K562 (cell line): ENCODE measurements around the gene STOM. TPM values are rescaled to one million over a fixed set of nuclear protein-coding genes. Genes with fewer than 3 reads are reported as not detected.
A peak's percentile ranks its signal among the peaks of the same experiment; 100 is the strongest.

Experiments used
- ADNP ChIP-seq: fragments of 200-800 bp; sonication (Bioruptor generic); IDR thresholded peaks from 2 replicates; pipeline ENCODE4 v1.6.1; 2016; ENCODE audit warnings: missing genetic modification characterization, missing compliant biosample characterization
- ARID3A ChIP-seq: IDR thresholded peaks from 2 replicates; pipeline ENCODE4 v1.6.1; 2012; ENCODE audit warnings: low read depth, low read length, improper control_type of control experiment, borderline replicate concordance
- BCOR ChIP-seq: fragments of 450-650 bp; IDR thresholded peaks from 2 replicates; pipeline ENCODE4 v1.6.1; 2016
- CBFA2T2 ChIP-seq: fragments of 450-650 bp; conservative IDR thresholded peaks from 2 replicates; pipeline ENCODE4 v1.6.1; 2017; ENCODE audit warnings: mild to moderate bottlenecking
- CHD4 ChIP-seq: fragments of 200-600 bp; sonication (generic); IDR thresholded peaks from 3 replicates; pipeline ENCODE4 v1.6.1; 2012; ENCODE audit warnings: low read depth, mild to moderate bottlenecking, mixed read lengths, low read length, inconsistent platforms; ENCODE audit not compliant: insufficient read depth, insufficient replicate concordance, poor library complexity, severe bottlenecking
- ESRRA ChIP-seq: fragments of 450-650 bp; IDR thresholded peaks from 2 replicates; pipeline ENCODE4 v1.6.1; 2014; ENCODE audit warnings: low read depth, mild to moderate bottlenecking, moderate library complexity, borderline replicate concordance
- MYC ChIP-seq, 2 experiments: fragments of 250-450 bp in 1 of 2; sonication (Bioruptor Pico) in 1 of 2; IDR thresholded peaks; 2 replicates each; pipeline versions ENCODE4 v1.5.1 to v1.6.1; 2012 to 2021; ENCODE audit warnings: low read depth in 2 of 2, borderline replicate concordance in 1 of 2, improper control_type of control experiment in 1 of 2, low read length in 1 of 2, mild to moderate bottlenecking in 1 of 2, moderate library complexity in 1 of 2
- MYNN ChIP-seq, 2 experiments: sonication (generic); formaldehyde crosslinking in 1 of 2; IDR thresholded peaks; 2 replicates each; pipeline versions ENCODE4 v1.5.0 to v1.6.1; 2016 to 2020; ENCODE audit warnings: antibody characterized with exemption in 1 of 2, missing genetic modification reagents in 1 of 2
- NCOA6 ChIP-seq: fragments of 450-650 bp; IDR thresholded peaks from 2 replicates; pipeline ENCODE4 v1.6.1; 2017; ENCODE audit warnings: mild to moderate bottlenecking
- NFATC3 ChIP-seq: fragments of 450-650 bp; IDR thresholded peaks from 2 replicates; pipeline ENCODE4 v1.6.1; 2017; ENCODE audit warnings: mild to moderate bottlenecking
- NR0B1 ChIP-seq: fragments of 450-650 bp; IDR thresholded peaks from one replicate; pipeline ENCODE4 v1.6.1; 2018; ENCODE audit warnings: mild to moderate bottlenecking, moderate library complexity; ENCODE audit not compliant: partially characterized antibody
- PBX2 ChIP-seq, 2 experiments: IDR thresholded peaks in 1 of 2; conservative IDR thresholded peaks in 1 of 2; 2 replicates each; pipeline ENCODE4 v1.6.1; 2016; ENCODE audit warnings: low read depth in 2 of 2, mild to moderate bottlenecking in 1 of 2, missing compliant biosample characterization in 1 of 2, missing genetic modification characterization in 1 of 2, moderate library complexity in 1 of 2
- SPI1 ChIP-seq: IDR thresholded peaks from 2 replicates; pipeline ENCODE4 v1.6.1; 2011; ENCODE audit warnings: low read depth, low read length, control low read depth, borderline replicate concordance
- STAT5A ChIP-seq: IDR thresholded peaks from 2 replicates; pipeline ENCODE4 v1.6.1; 2012; ENCODE audit warnings: low read length, inconsistent platforms, borderline replicate concordance
- TBL1XR1 ChIP-seq, 2 experiments: IDR thresholded peaks; 2 replicates each; pipeline ENCODE4 v1.6.1; 2012; ENCODE audit warnings: improper control_type of control experiment in 2 of 2, low read length in 2 of 2, mild to moderate bottlenecking in 1 of 2
- TRIM28 ChIP-seq: fragments of 450-650 bp; IDR thresholded peaks from 2 replicates; pipeline ENCODE4 v1.6.1; 2017
- XRCC3 ChIP-seq: fragments of 450-650 bp; IDR thresholded peaks from 2 replicates; pipeline ENCODE4 v1.6.1; 2017; ENCODE audit warnings: mild to moderate bottlenecking, moderate library complexity
- ZBTB8A ChIP-seq: fragments of 450-650 bp; IDR thresholded peaks from 2 replicates; pipeline ENCODE4 v1.6.1; 2018; ENCODE audit warnings: mild to moderate bottlenecking, moderate library complexity; ENCODE audit not compliant: partially characterized antibody
- ZKSCAN8 ChIP-seq: fragments of 200-800 bp; sonication (Bioruptor generic); IDR thresholded peaks from 2 replicates; pipeline ENCODE4 v1.6.1; 2016; ENCODE audit warnings: missing genetic modification characterization, missing compliant biosample characterization
- ZNF282 ChIP-seq: sonication (generic); formaldehyde crosslinking; IDR thresholded peaks from 2 replicates; pipeline ENCODE4 v1.8.1; 2023; ENCODE audit warnings: missing genetic modification reagents
- ZNF512 ChIP-seq: IDR thresholded peaks from 2 replicates; pipeline ENCODE4 v1.6.1; 2016; ENCODE audit warnings: missing genetic modification characterization, missing compliant biosample characterization
- polyA plus RNA-seq, 8 experiments: library from polyadenylated mRNA; depleted of rRNA in 4 of 8; stranded (reverse) in 5 of 8; unstranded in 3 of 8; fragments of >200 nt; fragmentation: Nextera tagmentation in 2 of 8; fragmentation: Illumina TruSeq in 1 of 8; extraction: Ambion mirVana in 2 of 8; extraction: Trizol in 1 of 8; gene quantifications; 2 replicates each; pipeline versions ENCODE4 v1.2.1 to v1.2.3, GENCODE V29; 2011 to 2014; ENCODE audit warnings: inconsistent platforms in 1 of 8, missing spikeins in 1 of 8
- total RNA-seq, 7 experiments: library from RNA; depleted of rRNA in 6 of 7; stranded (reverse); fragments of >200 nt in 6 of 7; fragmentation: Illumina TruSeq in 2 of 7; extraction: Trizol in 2 of 7; gene quantifications; 2 replicates each; pipeline versions ENCODE4 v1.2.1 to v1.2.3, GENCODE V29; 2011 to 2021; ENCODE audit warnings: low replicate concordance in 1 of 7

The STOM gene
- total and polyA plus RNA-seq, 9 of the 15 experiments (the other 6 are each of a cell fraction or from before 2014, with no cell fraction given), result 23.2 to 140 (median 43.9) TPM

GRCh38 chr9:121350993-121351561 is 19.0 kb downstream of the STOM start (continued):
- TF ChIP-seq ZNF512 (tag) (no peak), SPI1 (no peak), NFATC3 (no peak), ADNP (tag) (0 out of 2 replicates have a peak, but pooled peaks have one; percentile 37), TRIM28 (no peak), STAT5A (no peak), PBX2 (CRISPR knock-in tag; IDR thresholded peaks at IDR 0.05; ENCODE audit: low read depth) (no peak), PBX2 (tag; conservative IDR thresholded peaks at IDR 0.05; ENCODE audit: low read depth) (peak; percentile 27; the same call in 1 of the 2 replicates), CHD4 (no peak), ZBTB8A (no peak), ZNF282 (CRISPR knock-in tag) (no peak), MYC (IDR thresholded peaks at IDR 0.05; ENCODE audit: low read depth, low read length) (0 out of 2 replicates have a peak, but pooled peaks have one; percentile 25), MYC (CRISPR knock-in tag; IDR thresholded peaks at IDR 0.05; ENCODE audit: borderline replicate concordance, low read depth) (no peak), CBFA2T2 (peak; percentile 61), NR0B1 (no peak), XRCC3 (no peak), BCOR (no peak), ESRRA (peak; percentile 17; the same call in 1 of the 2 replicates), ARID3A (no peak), ZKSCAN8 (CRISPR knock-in tag) (no peak), MYNN (IDR thresholded peaks at IDR 0.05) (peak; percentile 50; the same call in 1 of the 2 replicates), MYNN (CRISPR knock-in tag; IDR thresholded peaks at IDR 0.05) (no peak), TBL1XR1 (IDR thresholded peaks at IDR 0.05; ENCODE audit: low read length in 2 of 2) (no peak), NCOA6 (no peak)
